Upper lobe of left lung (tissue), 6 donors: ENCODE measurements around the gene THUMPD2. TPM values are rescaled to one million over a fixed set of nuclear protein-coding genes. Genes with fewer than 3 reads are reported as not detected.

Source experiments
- ATAC-seq, 2 donors: fragments of 200-7000 bp; cut with Tn5 transposase; one replicate each; pipeline ENCODE4 v1.9.1; 2022; ENCODE audit warnings: mild to moderate bottlenecking in 2 of 2, moderate library complexity in 2 of 2; ENCODE audit not compliant: low FRiP score in 2 of 2
- DNase-seq, 2 donors: peaks; one replicate each; pipeline ENCODE4 v3.0.0-alpha.2; 2019 to 2020
- H3K27ac ChIP-seq, 4 donors: fragments of 200-600 bp; sonication (generic); one replicate each; pipeline ENCODE4 v1.5.1; 2016 to 2019
- H3K27me3 ChIP-seq, 4 donors: fragments of 200-600 bp; sonication (generic); one replicate each; pipeline ENCODE4 v1.5.1; 2017 to 2019
- H3K36me3 ChIP-seq, 4 donors: fragments of 200-600 bp; sonication (generic); one replicate each; pipeline ENCODE4 v1.5.1; 2016 to 2019
- H3K4me1 ChIP-seq, 4 donors: fragments of 200-600 bp; sonication (generic); one replicate each; pipeline ENCODE4 v1.5.1; 2018 to 2019
- H3K4me3 ChIP-seq, 4 donors: fragments of 200-600 bp; sonication (generic); one replicate each; pipeline ENCODE4 v1.5.1; 2017 to 2019; ENCODE audit warnings: mild to moderate bottlenecking in 2 of 4, moderate library complexity in 1 of 4
- H3K9me3 ChIP-seq, 4 donors: fragments of 200-600 bp; sonication (generic); one replicate each; pipeline ENCODE4 v1.5.1; 2018 to 2019
- CTCF ChIP-seq, 6 experiments: fragments of 450-650 bp in 4 of 6; fragments of 200-600 bp in 2 of 6; sonication (generic) in 2 of 6; IDR thresholded peaks; one replicate each; pipeline ENCODE4 v1.5.1; 2016 to 2019; ENCODE audit warnings: antibody characterized with exemption in 6 of 6
- EP300 ChIP-seq, 4 donors: sonication (generic); formaldehyde crosslinking; IDR thresholded peaks; one replicate each; pipeline ENCODE4 v1.5.1; 2017; ENCODE audit warnings: antibody characterized with exemption in 4 of 4, control low read depth in 2 of 4
- POLR2A ChIP-seq, 4 donors: fragments of 450-650 bp; IDR thresholded peaks; one replicate each; pipeline ENCODE4 v1.5.1; 2016 to 2017; ENCODE audit warnings: antibody characterized with exemption in 4 of 4, mild to moderate bottlenecking in 2 of 4
- POLR2AphosphoS5 ChIP-seq, 2 donors: sonication (generic); formaldehyde crosslinking; IDR thresholded peaks; one replicate each; pipeline ENCODE4 v1.5.1; 2017; ENCODE audit warnings: antibody characterized with exemption in 2 of 2
- WGBS, 2 donors: methylation state at CpG; one replicate each; pipeline ENCODE4 v1.1.5; 2017 to 2018; 5-methylcytosine and 5-hydroxymethylcytosine counted together
- total RNA-seq, 6 donors: library from RNA; depleted of rRNA in 4 of 6; stranded (reverse); fragments of >200 nt in 4 of 6; gene quantifications; one replicate each; pipeline versions ENCODE4 v1.1.0 to v1.2.1, GENCODE V29; 2016 to 2021
- donor health status: DM: no; HTN: no; CAD: no; lungs with moderate emphysema.
- donor health status: DM: no; HTN: yes; CAD: no; lungs with severe emphysema.

Gene THUMPD2
- total RNA-seq, 6 donors from 2014 or later: 6.7 to 43.0 (median 10.9) TPM

GRCh38 chr2:39710807-39711206, 68.3 kb downstream of the THUMPD2 start:
- H3K9me3 ChIP-seq: no peaks in the 10 kb centered on the region
- H3K4me1 ChIP-seq: no peaks in the 10 kb centered on the region
- TF ChIP-seq POLR2A (IDR thresholded peaks at IDR 0.05) (no peak), POLR2AphosphoS5 (IDR thresholded peaks at IDR 0.05) (no peak), EP300 (IDR thresholded peaks at IDR 0.05) (no peak), CTCF (IDR thresholded peaks at IDR 0.05) (no peak)
- no peak overlapping the region for H3K4me3 ChIP-seq
- no peaks in the 10 kb centered on the region for H3K36me3 ChIP-seq
- ATAC-seq: no peak
- no peaks in the 10 kb centered on the region for H3K27me3 ChIP-seq
- 75 to 84% methylated on average over 3 of the region's 3 CpGs for WGBS, 2 donors
- H3K27ac ChIP-seq: no peak overlapping the region
- no peak for DNase-seq

GRCh38 chr2:39708003-39708402, 71.1 kb downstream of the THUMPD2 start:
- Histone ChIP-seq H3K9me3 (no peaks in the 10 kb centered on the region), H3K4me3 (no peak overlapping the region), H3K27ac (no peak overlapping the region), H3K4me1 (no peaks in the 10 kb centered on the region), H3K27me3 (no peaks in the 10 kb centered on the region), H3K36me3 (no peaks in the 10 kb centered on the region)
- TF ChIP-seq POLR2AphosphoS5 (IDR thresholded peaks at IDR 0.05): no peak
- TF ChIP-seq CTCF (IDR thresholded peaks at IDR 0.05): no peak
- TF ChIP-seq POLR2A (IDR thresholded peaks at IDR 0.05): no peak
- no peak for TF ChIP-seq EP300 (IDR thresholded peaks at IDR 0.05)
- WGBS, 2 donors: 95 to 96% methylated on average over 9 of the region's 9 CpGs
- no peak for DNase-seq
- no peak for ATAC-seq

GRCh38 chr2:39706945-39707344, 72.1 kb downstream of the THUMPD2 start:
- H3K36me3 ChIP-seq: no peaks in the 10 kb centered on the region
- no peak overlapping the region for H3K27ac ChIP-seq
- H3K4me3 ChIP-seq: no peak overlapping the region
- WGBS, 2 donors: 94 to 96% methylated on average over 8 of the region's 8 CpGs
- H3K4me1 ChIP-seq: no peaks in the 10 kb centered on the region
- H3K9me3 ChIP-seq: peaks cover 2 to 8% (median 4%) of the 10 kb centered on the region in 4 donors
- H3K27me3 ChIP-seq: no peaks in the 10 kb centered on the region
- ATAC-seq (no peak), DNase-seq (no peak)
- TF ChIP-seq CTCF (IDR thresholded peaks at IDR 0.05): no peak
- TF ChIP-seq POLR2AphosphoS5 (IDR thresholded peaks at IDR 0.05): no peak
- no peak for TF ChIP-seq EP300 (IDR thresholded peaks at IDR 0.05)
- no peak for TF ChIP-seq POLR2A (IDR thresholded peaks at IDR 0.05)

GRCh38 chr2:39706312-39706711, 72.7 kb downstream of the THUMPD2 start:
- Histone ChIP-seq H3K27me3 (no peaks in the 10 kb centered on the region), H3K4me1 (no peaks in the 10 kb centered on the region), H3K4me3 (no peak overlapping the region), H3K36me3 (no peaks in the 10 kb centered on the region), H3K27ac (no peak overlapping the region), H3K9me3 (peaks cover 5 to 12% (median 9%) of the 10 kb centered on the region in 4 donors)
- no peak for DNase-seq
- TF ChIP-seq POLR2AphosphoS5 (IDR thresholded peaks at IDR 0.05) (no peak), CTCF (IDR thresholded peaks at IDR 0.05) (no peak), EP300 (IDR thresholded peaks at IDR 0.05) (no peak), POLR2A (IDR thresholded peaks at IDR 0.05) (no peak)
- WGBS, 2 donors: 54 to 65% methylated on average over 1 of the region's 1 CpG
- no peak for ATAC-seq

- no peak for DNase-seq
- no peak overlapping the region for H3K27ac ChIP-seq
- ATAC-seq: no peak
- no peaks in the 10 kb centered on the region for H3K36me3 ChIP-seq
- no peaks in the 10 kb centered on the region for H3K4me1 ChIP-seq
- H3K9me3 ChIP-seq: peaks cover 10 to 18% (median 13%) of the 10 kb centered on the region in 4 donors
- no peak overlapping the region for H3K4me3 ChIP-seq
- TF ChIP-seq CTCF (IDR thresholded peaks at IDR 0.05) (no peak), POLR2AphosphoS5 (IDR thresholded peaks at IDR 0.05) (no peak), EP300 (IDR thresholded peaks at IDR 0.05) (no peak), POLR2A (IDR thresholded peaks at IDR 0.05) (no peak)
- WGBS, 2 donors: 60 to 65% methylated on average over 4 of the region's 4 CpGs
- no peaks in the 10 kb centered on the region for H3K27me3 ChIP-seq
These were observed 73.4 kb downstream of the THUMPD2 start for GRCh38 chr2:39705638-39706037.
